HFFc6 (cell line): ENCODE measurements around the gene SIGLEC15. TPM values are rescaled to one million over a fixed set of nuclear protein-coding genes. Genes with fewer than 3 reads are reported as not detected.

Source experiments
- DNase-seq: peaks from one replicate; pipeline ENCODE4 v3.0.0-alpha.2; 2018
- H3K27ac Mint-ChIP-seq: 2 replicates; pipeline ENCODE4 v1.8.0; 2020; ENCODE audit warnings: mild to moderate bottlenecking, mixed read lengths
- H3K27me3 Mint-ChIP-seq: 2 replicates; pipeline ENCODE4 v1.8.0; 2021; ENCODE audit warnings: mild to moderate bottlenecking, moderate library complexity, mixed read lengths; ENCODE audit not compliant: insufficient read depth
- H3K36me3 Mint-ChIP-seq: 2 replicates; pipeline ENCODE4 v1.8.0; 2021; ENCODE audit warnings: low read depth, mixed read lengths
- H3K4me1 Mint-ChIP-seq: 2 replicates; pipeline ENCODE4 v1.8.0; 2020; ENCODE audit warnings: low read depth, mixed read lengths
- H3K4me3 Mint-ChIP-seq: 2 replicates; pipeline ENCODE4 v1.8.0; 2020; ENCODE audit warnings: mild to moderate bottlenecking, moderate library complexity, mixed read lengths
- H3K9me3 Mint-ChIP-seq: 2 replicates; pipeline ENCODE4 v1.8.0; 2020; ENCODE audit warnings: mild to moderate bottlenecking, mixed read lengths
- CTCF ChIP-seq: fragments of 200-600 bp; sonication (generic); IDR thresholded peaks from 2 replicates; pipeline ENCODE4 v1.5.0; 2021; ENCODE audit warnings: antibody characterized with exemption, mild to moderate bottlenecking
- total RNA-seq, 6 experiments: library from RNA; stranded (reverse); fragmentation: NEBNext Ultra II Directional; extraction: Animal tissue kit (Norgen Biotek cat#: 25700); gene quantifications; 2 replicates in 1 of 6; 3 replicates in 5 of 6; pipeline ENCODE4 v1.2.3, GENCODE V29; 2021

Gene SIGLEC15
- total RNA-seq, 6 experiments from 2014 or later = 0.40 to 0.91 (median 0.61) TPM

GRCh38 chr18:45783097-45784075 lies 42.1 kb upstream of the SIGLEC15 start:
- peaks cover 85% of the 10 kb centered on the region for H3K4me1 Mint-ChIP-seq
- H3K4me3 Mint-ChIP-seq = peak overlapping the region; percentile 73
- H3K27ac Mint-ChIP-seq = peak overlapping the region; percentile 96
- DNase-seq = peak; percentile 65
- no peaks in the 10 kb centered on the region; the same call in none of the 2 replicates for H3K27me3 Mint-ChIP-seq
- no peaks in the 10 kb centered on the region for H3K9me3 Mint-ChIP-seq
- H3K36me3 Mint-ChIP-seq = 0 out of 2 replicates have a peak, but pooled peaks cover 4% of the 10 kb centered on the region
- no peak for TF ChIP-seq CTCF

GRCh38 chr18:45785134-45785533 lies 40.3 kb upstream of the SIGLEC15 start:
- Mint-ChIP-seq H3K27ac (peak overlapping the region; percentile 70; the same call in 1 of the 2 replicates), H3K9me3 (no peaks in the 10 kb centered on the region), H3K27me3 (no peaks in the 10 kb centered on the region; the same call in none of the 2 replicates), H3K4me1 (peaks cover 68% of the 10 kb centered on the region), H3K4me3 (no peak overlapping the region; the same call in 1 of the 2 replicates), H3K36me3 (no peaks in the 10 kb centered on the region)
- DNase-seq = no peak
- no peak for TF ChIP-seq CTCF

GRCh38 chr18:45786941-45787340 lies 38.5 kb upstream of the SIGLEC15 start:
- Mint-ChIP-seq H3K27me3 (no peaks in the 10 kb centered on the region; the same call in none of the 2 replicates), H3K4me3 (no peak overlapping the region), H3K9me3 (no peaks in the 10 kb centered on the region), H3K36me3 (no peaks in the 10 kb centered on the region), H3K27ac (no peak overlapping the region), H3K4me1 (peaks cover 51% of the 10 kb centered on the region)
- DNase-seq = no peak
- no peak for TF ChIP-seq CTCF

- peaks cover 49% of the 10 kb centered on the region for H3K4me1 Mint-ChIP-seq
These were observed 38.1 kb upstream of the SIGLEC15 start for GRCh38 chr18:45787346-45787745.

GRCh38 chr18:45788861-45789260 lies 36.6 kb upstream of the SIGLEC15 start:
- peaks cover 4% of the 10 kb centered on the region; the same call in 1 of the 2 replicates for H3K36me3 Mint-ChIP-seq
- DNase-seq = no peak
- TF ChIP-seq CTCF = no peak
- no peaks in the 10 kb centered on the region for H3K9me3 Mint-ChIP-seq
- H3K4me1 Mint-ChIP-seq = peaks cover 49% of the 10 kb centered on the region
- no peak overlapping the region for H3K4me3 Mint-ChIP-seq
- H3K27me3 Mint-ChIP-seq = no peaks in the 10 kb centered on the region; the same call in none of the 2 replicates
- no peak overlapping the region for H3K27ac Mint-ChIP-seq

More at GRCh38 chr18:45787346-45787745, 38.1 kb upstream of the SIGLEC15 start:
- no peak overlapping the region for H3K4me3 Mint-ChIP-seq
- no peaks in the 10 kb centered on the region for H3K9me3 Mint-ChIP-seq
- H3K27me3 Mint-ChIP-seq = no peaks in the 10 kb centered on the region; the same call in none of the 2 replicates
- H3K27ac Mint-ChIP-seq = no peak overlapping the region
- TF ChIP-seq CTCF = no peak
- no peak for DNase-seq
- H3K36me3 Mint-ChIP-seq = peaks cover under 1% of the 10 kb centered on the region; the same call in 1 of the 2 replicates
